Mesenteric fat pad (tissue), 1 donor: ENCODE results near the gene ROBO1. TPM values are rescaled to one million over a fixed set of nuclear protein-coding genes. Genes with fewer than 3 reads are reported as not detected.
"Not testable (repeated sequence)": the region's sequence is repeated elsewhere in the genome, so short reads cannot be mapped to it uniquely, and the experiment has no call there.

Source experiments
- DNase-seq: peaks from one replicate; pipeline ENCODE4 v3.0.0-alpha.2; 2020; ENCODE audit warnings: low spot score
- total RNA-seq: library from RNA; stranded (reverse); fragmentation: NEBNext Ultra II Directional; extraction: Animal tissue kit (Norgen Biotek cat#: 25700); gene quantifications from one replicate; pipeline ENCODE4 v1.2.1, GENCODE V29; 2021
- donor health status: DM: yes; HTN: yes; CAD: no.

The ROBO1 gene
- total RNA-seq, 1 donor from 2014 or later: 7.1 TPM

DNA sequence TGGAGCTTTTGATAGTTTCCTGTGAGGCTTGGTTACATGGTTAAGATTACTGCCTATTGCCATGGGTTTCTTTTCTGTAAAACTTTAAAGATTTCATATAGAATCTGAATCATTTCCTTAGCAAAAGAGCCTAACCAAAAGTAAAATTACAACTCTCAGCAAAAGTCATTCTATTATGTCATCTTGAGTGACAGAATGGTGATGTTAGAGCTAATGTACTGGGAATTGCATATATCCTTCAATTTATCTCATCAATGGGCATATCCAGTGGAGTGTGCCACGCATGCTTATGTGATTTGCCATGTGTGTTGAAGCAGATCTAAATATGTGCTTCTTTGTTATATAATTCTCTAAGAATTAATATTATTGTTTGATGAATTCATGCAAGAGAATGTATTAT lies 212.1 kb downstream of the ROBO1 start:
- no peak for DNase-seq

DNA sequence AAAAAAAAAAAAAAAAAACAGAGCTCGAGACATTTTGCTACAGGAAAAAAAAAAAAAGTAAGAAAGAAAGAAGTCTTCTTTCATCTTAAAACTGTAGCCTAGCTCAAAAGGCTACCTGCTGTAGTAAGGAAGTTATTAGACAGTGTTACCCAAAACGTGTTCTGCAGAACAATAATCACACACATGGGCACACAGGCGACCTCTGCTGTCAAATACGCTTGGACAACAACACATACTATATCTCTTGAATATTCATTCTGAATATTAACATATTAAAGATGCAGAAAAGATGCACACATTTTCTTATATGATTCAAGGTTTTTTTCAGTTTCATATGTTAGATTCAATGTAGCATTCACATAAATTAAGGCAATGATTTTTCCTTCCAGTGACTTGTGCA lies 215.8 kb downstream of the ROBO1 start:
- no peak for DNase-seq

DNA sequence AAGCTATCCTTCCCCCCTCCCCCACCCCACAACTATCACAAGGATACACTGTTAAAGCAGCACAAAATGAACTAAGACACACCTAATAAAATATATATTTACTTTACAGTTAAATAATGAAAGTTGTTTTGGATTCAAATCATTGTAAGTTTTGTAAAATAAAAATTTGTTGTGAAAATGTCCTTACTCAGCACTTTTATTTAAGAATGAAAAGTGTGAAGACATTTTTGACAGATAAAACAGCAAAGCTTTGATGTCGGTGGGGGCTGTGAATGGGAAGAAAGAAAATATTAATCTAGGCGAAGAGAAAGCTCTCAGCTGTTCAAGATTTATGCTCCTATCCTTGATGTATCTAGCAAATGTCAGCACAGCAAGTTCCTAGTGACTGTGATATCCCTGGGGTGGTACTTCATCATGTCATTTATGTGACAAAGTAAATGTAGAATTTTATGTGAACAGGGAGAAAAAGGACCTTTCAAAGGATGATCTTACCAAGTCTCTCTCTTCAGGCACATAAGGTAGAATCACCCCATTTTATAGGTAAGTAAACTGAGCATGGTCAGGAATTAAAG lies 216.4 kb downstream of the ROBO1 start:
- DNase-seq: no peak

DNA sequence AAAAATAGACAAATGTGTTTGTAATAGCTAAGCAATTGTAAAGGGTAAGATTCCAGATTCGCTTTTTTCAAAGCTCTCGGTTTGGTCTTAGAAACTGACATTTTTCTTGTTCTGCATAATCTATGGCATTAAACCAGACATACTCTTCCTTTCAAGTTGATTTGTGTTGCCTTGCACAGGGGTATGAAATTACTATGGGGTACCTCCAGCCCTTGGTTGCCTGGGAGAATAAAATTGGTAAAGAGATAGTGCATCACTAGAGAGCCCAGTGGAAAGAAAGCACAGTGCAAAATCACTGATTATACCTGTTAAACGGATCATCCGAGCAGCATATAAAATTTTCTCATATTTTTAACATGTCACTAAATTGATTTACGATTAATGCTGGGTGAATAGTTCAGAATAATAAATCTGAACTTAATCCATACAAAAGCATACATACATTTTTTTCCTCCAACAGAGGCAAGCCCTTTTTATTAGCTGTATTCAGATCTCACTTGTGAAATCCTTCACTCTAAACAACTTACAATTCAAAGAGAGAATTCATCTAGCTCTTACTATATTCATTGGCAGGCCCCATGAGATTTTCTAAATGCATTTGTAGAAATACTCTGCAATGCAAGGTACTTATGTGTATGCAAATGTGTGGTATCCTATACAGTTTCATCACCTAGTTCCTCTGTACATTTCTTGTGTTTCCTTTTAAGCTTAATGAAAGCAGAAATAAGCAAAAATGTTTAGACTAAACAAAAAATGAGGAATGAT lies 224.4 kb downstream of the ROBO1 start:
- no peak for DNase-seq

DNA sequence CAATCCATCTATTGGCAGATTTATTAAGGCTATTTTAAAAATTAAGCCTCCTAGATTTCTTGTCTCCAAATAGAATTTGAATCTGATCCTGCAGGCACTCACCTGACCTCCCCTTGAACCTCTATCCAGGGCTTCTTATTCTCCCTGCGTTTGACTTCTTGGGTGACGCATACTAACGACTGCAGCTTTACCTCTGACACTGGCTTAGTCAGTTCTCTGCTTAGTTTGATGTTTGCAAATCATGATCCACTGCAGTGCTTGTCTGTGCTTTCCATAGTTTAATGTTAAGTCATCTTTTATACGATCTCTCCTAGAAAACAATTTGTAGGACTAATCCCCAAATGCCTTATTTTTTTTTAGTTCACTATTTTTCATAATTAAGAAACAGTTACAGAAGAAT lies 233.1 kb downstream of the ROBO1 start:
- no peak for DNase-seq

DNA sequence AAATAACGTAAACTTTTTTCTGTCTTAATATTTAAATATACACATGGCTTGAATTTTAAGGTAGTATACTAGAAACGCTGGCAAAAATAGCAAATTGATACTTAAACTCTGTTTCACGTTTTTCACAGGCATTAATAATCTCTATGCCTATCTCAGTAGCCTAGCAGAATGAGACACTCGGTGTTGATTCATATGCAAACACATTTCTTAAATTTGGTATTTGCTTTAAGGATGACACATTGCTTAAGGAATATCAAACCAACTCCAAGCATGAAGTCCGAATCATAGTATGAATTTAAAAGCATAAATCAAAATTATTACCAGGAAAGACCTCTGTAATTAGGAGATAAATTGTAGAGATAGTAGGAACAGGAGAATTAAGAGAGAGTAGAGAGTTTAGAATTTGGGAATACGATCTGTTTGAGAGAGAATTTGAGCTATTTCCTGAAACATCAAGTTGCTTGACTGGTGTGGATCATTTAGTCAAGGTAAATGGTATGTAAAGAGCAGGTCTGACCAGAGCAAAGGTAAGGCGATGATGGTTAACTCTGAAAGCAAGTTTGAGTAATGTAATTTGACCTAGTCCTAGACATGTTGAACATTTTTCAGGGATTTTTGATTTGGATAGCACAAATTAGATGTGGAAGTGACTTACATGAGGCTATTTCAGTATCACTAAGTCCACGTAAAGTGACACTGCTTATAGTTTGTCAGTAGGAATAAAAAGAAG lies 236.1 kb downstream of the ROBO1 start:
- DNase-seq: no peak

DNA sequence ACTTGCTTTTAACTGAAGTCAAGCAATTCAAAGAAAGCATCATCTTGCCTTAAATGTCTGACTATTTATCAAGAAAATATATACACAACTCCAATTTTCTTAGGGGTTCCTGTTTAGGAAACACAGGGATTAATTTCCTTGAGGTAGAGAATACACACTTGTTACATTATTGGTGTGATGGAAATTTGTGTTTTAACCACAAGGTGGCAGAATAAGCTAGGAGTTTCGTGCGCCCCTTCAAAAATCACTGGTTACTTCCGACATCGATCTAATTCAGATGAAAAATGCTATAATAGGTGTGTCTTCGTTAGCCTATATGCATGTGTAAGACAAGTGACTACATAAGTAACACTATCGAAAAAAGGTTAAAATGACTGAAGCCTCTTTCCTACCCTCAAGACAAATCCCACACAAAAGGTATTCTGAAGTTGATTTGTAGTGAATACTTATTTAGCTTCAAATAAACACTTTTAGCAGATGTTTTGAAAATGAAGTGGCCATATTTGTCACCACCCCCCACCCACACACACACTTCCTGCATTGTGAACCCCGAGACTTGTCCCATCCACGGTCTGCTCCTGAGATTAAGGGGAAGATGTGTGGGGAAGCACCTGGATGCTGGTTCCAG lies 246.5 kb downstream of the ROBO1 start:
- DNase-seq: no peak

DNA sequence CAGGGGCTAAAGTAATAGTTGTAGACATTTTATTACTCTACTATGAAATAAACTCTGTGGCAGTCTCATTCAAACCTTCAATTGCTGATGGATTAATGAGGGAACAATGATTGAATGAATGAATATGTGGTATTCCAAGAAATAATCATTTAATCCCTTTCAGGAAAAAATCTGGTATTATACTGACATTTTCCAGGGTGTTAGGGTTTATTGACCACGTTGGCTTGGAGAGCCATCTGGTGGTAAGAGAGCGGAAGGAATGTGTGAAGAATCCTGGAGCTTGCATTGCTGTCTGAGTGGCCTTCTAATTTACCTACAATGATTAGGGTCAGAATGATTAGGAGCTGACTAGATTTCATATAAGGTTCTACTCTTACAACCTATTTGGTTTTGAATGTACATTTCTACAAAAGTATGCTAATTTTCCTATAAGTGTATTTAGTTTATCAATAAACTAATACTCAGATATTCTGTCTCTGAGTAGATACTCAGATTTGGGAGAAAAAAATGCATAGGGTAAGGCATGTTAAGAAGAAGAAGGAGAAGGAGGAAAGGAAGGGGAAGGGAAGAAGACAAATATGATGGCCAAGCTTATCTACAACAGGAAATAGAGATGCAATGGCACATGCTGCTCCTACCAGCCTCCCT lies 249.9 kb downstream of the ROBO1 start:
- no peak for DNase-seq

DNA sequence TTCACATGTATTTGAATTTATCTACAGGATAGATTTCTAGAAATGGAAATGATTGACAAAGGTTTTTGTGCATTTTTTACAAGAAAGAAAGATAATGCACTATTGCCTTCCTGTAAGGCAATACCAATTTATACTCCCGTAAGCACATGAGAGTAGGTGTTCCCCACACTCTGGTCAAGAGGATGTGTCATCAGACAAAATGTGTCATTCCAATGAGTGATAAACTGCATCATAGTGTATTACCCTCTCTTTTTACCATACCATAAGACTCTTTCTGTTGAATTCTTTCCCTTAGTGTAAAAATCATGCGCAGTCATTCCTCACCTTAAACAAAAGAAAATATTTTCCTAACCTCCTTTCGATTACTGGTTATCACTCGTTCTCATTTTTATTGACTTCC lies 251.0 kb downstream of the ROBO1 start:
- no peak for DNase-seq

DNA sequence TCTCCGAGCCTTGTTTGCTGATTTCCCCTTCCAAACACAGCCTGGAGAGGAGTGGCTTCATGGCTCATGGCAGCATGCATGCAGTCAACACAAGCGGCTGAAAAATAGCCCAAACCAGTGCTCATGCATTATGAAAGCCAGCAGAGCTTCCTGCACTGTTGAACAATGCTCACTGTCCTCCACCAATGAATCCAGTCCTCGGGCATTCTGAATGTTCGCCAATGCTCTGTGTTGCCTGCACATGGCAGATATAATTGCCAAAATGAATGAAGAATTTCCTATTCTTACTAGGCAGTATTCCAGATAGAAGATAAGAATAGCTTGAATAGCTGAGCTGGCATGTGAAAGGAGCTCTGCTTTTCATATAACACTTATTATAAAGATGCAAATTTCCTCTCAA lies 252.7 kb downstream of the ROBO1 start:
- DNase-seq: no peak

DNA sequence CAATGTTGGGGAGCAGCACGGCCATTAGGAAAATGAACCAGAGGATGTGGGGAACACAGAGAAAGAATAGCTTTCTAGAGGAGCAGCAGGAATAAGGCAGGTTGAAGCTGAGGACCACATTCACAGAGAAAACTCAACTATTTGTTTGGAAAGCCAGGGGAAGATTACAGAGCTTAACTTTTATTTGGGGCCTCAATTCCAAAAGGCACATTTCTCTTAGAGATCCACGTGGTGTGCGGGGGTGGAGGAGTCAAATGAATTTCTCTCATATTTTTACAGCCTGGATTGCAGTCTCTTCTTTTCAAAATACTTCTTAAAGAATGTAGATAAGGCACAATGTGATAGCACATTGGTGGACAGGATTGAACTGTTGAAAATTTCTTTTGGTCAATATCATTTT lies 253.7 kb downstream of the ROBO1 start:
- DNase-seq: no peak

DNA sequence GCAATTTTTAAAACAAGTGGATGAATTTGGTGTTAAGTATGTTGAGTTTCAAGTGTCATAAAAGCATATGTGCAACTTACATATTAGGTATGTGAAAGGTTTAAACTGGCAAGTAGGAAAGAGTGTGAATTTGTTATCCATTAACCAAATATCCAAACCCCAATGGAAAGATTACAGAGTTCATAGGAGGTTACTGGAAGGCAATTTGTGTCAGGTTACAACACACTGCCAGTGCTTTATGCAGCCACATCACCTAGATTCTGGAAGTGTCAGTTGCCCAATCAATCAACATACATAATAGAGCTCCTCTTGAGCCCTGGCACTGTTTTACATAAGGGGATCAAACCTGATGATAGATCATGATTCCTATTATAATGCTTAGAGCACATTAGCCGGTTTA lies 261.0 kb downstream of the ROBO1 start:
- no peak for DNase-seq

DNA sequence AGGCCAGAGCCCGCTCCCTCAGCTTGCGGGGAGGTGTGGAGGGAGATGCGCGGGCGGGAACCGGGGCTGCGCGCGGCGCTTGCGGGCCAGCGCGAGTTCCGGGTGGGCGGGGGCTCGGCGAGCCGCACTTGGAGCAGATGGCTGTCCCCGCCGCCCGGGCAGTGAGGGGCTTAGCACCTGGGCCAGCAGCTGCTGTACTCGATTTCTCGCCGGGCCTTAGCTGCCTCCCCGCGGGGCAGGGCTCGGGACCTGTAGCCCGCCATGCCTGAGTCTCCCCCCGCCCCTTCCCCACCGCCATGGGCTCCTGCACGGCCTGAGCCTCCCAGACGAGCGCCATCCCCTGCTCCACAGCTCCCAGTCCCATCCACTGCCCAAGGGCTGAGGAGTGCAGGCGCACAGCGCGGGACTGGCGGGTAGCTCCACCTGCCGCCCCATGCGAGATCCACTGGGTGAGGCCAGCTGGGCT lies 265.5 kb downstream of the ROBO1 start:
- not testable (repeated sequence) for DNase-seq

DNA sequence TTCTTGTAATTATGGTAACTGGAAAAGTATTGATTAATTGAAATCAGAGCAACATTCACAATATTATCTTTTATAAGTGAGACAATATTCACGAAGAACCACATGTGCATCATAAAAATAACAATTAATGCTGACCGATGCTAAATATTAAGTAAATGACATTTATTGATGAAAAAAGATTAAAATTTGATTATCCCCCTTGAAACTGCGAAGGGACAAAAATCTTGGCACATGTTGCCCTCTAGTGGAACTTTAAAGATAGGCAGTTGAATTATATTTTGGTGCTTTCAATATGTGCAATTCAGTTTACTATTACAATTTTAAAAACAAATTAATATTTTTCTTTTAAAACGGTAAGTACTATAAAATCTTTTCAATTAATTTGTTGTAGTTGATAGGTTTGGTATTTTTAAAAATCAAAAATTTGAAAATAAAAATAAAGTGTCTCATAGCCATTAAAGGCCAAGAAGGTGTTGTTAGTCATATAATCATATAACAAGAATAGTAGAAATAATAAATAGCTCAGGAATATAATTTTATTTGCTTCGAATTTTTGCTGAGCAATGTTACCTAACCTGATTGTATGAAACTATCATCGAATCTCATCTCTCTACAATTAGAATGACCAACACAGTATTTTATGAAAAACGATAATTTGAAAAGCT lies 270.2 kb downstream of the ROBO1 start:
- DNase-seq: no peak

DNA sequence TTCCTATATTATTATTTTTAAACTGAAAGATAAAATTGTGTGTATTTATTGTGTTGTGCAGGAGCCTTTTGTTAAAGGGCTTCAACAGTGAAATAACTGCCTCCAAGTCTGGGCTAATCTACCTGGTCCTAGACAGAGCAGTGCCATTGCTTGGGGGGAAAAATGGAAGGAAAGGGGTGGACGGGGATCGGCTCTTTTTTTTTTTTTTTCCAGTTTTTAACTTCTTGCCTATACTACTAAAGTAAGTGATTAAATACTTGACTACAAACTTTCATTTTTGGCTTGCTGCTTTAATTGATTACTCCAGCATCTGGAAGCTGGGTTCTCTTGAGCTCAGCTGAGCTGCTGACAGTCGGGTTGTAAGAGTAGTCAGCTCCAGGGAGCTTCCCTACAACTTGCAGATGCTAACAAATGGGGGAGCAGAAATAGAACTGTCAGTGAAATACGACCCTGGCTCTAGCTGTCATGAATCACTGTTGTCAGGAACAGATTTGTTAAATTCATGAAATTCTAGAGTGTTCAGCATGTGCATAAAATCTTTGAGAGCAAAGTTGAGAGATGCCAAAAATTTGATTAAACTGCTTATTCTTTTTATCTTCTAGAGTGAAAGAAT lies 276.7 kb downstream of the ROBO1 start:
- no peak for DNase-seq

DNA sequence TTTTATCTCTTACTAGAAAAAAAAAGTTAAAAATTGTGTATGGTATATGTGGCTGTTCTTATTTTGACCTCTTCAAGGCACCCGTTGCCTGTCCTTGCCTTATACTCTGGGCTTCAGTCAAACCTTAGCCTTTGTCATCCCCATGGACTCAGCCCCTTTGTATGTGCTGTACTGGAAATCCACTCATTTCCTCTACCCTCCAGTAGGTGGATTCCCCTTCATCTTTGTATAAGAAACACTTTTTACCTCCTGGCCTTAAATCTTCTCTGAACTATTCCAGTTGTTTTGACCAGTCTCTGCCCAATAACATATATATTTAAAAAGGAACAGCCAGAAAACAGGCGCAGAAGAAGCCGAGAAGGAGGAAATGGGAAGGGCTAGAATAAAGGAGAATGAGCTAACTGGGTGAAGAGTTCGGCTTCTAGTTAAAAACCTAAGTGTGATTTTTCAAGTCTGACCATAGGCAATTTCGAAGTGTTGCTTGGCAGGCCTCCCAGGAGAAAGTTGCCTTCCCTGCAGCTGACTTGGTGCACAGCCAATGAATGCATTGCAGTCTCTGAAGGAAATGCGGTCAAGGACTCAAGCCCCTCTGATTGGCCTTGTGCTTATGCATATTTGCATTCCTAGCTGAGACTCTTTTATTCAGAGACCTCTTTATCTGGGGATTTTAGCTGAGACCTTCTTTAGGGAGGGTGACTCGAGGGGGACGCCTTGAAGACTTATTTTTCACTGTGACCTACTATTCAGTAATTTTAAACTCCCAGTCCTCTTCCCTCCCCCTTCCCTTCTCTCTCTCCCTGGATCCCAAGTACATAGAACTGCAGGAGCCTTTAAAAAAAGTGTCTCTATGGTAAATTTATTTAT lies 277.4 kb downstream of the ROBO1 start:
- DNase-seq: no peak

DNA sequence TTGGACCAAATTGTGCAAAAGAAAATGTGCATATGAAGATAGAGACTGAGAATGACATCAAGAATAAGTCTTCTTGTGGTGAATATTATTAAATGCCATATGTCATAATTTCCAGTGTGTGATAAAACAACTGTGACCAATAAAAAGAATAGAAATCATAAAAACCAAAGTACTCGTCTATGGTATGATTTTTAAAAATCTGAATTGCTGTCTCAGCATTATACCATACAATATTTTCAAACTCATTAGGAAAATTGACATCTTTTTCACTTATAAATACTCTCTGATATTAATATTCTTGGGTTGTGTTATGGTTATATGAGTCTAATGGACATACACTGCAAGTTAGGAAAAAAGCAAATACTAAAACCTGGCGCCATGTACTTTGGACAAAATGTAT lies 279.4 kb downstream of the ROBO1 start:
- DNase-seq: no peak

DNA sequence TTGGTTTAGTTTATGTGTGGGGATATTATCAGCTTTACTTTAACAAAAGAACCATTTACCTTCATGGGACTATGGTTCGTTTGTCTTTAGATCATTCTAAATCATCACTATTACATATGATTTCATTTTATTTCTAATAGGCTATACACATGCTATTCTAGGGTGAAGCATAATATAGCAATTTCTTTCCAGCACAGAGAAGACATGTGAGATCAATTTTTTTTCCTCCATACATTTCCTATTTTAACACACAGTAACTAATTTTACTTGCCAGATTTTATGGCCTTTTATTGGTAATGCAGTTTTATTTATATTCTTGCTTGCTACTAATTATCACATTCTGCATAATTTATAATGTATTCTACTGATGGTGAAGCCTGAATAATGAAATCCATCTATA lies 287.1 kb downstream of the ROBO1 start:
- no peak for DNase-seq

DNA sequence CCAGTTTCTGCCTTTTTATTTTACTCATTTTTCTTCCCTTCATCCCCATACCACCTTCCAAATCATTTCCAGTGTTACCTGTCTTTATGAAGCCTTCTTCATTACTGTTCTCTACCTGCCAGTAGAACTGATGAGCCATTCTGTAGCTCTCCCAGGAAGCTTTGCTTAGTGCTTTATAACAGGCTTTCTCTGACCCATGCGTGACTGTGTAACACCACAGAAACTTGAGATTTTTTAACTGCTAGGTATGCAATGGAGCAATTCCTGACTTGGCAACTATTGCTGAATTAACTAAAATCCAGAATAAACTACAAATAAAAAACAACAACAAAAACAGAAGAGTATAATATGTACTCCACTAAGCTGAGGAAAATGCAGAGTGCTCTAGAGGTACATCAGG lies 289.2 kb downstream of the ROBO1 start:
- DNase-seq: no peak

DNA sequence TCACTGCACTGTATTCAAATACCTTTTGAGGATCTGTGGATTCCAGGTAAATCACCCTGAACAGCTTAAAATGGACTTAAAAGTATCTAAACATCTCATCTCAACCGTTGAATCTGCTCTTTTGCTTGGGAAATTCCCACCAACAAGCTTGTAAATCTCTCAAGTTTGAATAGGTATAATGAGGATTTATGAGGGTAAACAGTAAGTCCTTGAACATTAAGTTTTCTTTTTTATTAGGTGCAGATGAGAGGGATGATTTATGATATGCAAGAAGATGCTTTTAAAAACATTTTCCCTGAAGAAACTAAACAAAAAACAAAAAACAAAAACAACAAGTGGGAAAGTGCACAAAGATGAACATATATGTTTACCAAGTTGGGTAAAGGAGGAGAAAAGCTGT lies 290.6 kb downstream of the ROBO1 start:
- no peak for DNase-seq
